Measurements from ENCODE around the gene ERG.

ERG gene

GRCh38 chr21:38499296-38499695 lies 1.0 kb upstream of the ERG start:
- no peak for DNase-seq (ENCODE audit: low read depth in 2 of 2)

- no peak for DNase-seq (ENCODE audit: low read depth in 2 of 2)
These were observed 2.1 kb downstream of the ERG start for GRCh38 chr21:38496224-38496623.

- no peak for DNase-seq (ENCODE audit: low read depth in 2 of 2)
These were observed 2.6 kb downstream of the ERG start for GRCh38 chr21:38495696-38496095.

GRCh38 chr21:38495242-38495641 lies 3.0 kb downstream of the ERG start:
- no peak for DNase-seq (ENCODE audit: low read depth in 2 of 2)

- DNase-seq (ENCODE audit: low read depth in 2 of 2): no peak
These were observed 3.6 kb downstream of the ERG start for GRCh38 chr21:38494703-38495102.

GRCh38 chr21:38494251-38494642 lies 4.0 kb downstream of the ERG start:
- DNase-seq (ENCODE audit: low read depth in 2 of 2): no peak

GRCh38 chr21:38493549-38494250 lies 4.6 kb downstream of the ERG start:
- no peak for DNase-seq (ENCODE audit: low read depth in 2 of 2)

GRCh38 chr21:38492007-38492406 lies 6.3 kb downstream of the ERG start:
- DNase-seq (ENCODE audit: low read depth in 2 of 2): no peak

GRCh38 chr21:38491536-38491935 lies 6.7 kb downstream of the ERG start:
- no peak for DNase-seq (ENCODE audit: low read depth in 2 of 2)

- no peak for DNase-seq (ENCODE audit: low read depth in 2 of 2)
These were observed 7.8 kb downstream of the ERG start for GRCh38 chr21:38490411-38491020.

- no peak for DNase-seq (ENCODE audit: low read depth in 2 of 2)
These were observed 8.5 kb downstream of the ERG start for GRCh38 chr21:38489729-38490128.

- no peak for DNase-seq (ENCODE audit: low read depth in 2 of 2)
These were observed 9.0 kb downstream of the ERG start for GRCh38 chr21:38489271-38489652.

GRCh38 chr21:38488640-38489270 lies 9.5 kb downstream of the ERG start:
- DNase-seq (ENCODE audit: low read depth in 2 of 2): no peak

- DNase-seq (ENCODE audit: low read depth in 2 of 2): no peak
These were observed 10.2 kb downstream of the ERG start for GRCh38 chr21:38487901-38488639.

GRCh38 chr21:38486706-38487105 lies 11.6 kb downstream of the ERG start:
- no peak for DNase-seq (ENCODE audit: low read depth in 2 of 2)

- no peak for DNase-seq (ENCODE audit: low read depth in 2 of 2)
These were observed 12.1 kb downstream of the ERG start for GRCh38 chr21:38486221-38486620.

GRCh38 chr21:38479641-38480525 lies 18.4 kb downstream of the ERG start:
- DNase-seq (ENCODE audit: low read depth in 2 of 2): no peak

- no peak for DNase-seq (ENCODE audit: low read depth in 2 of 2)
These were observed 19.5 kb downstream of the ERG start for GRCh38 chr21:38478782-38479181.

- no peak for DNase-seq (ENCODE audit: low read depth in 2 of 2)
These were observed 21.1 kb downstream of the ERG start for GRCh38 chr21:38477226-38477625.

- DNase-seq (ENCODE audit: low read depth in 2 of 2): no peak
These were observed 21.9 kb downstream of the ERG start for GRCh38 chr21:38476385-38476784.

- DNase-seq (ENCODE audit: low read depth in 2 of 2): no peak
These were observed 22.8 kb downstream of the ERG start for GRCh38 chr21:38475519-38475918.

- no peak for DNase-seq (ENCODE audit: low read depth in 2 of 2)
These were observed 23.5 kb downstream of the ERG start for GRCh38 chr21:38474796-38475195.

All from stimulated activated CD4-positive, alpha-beta T cell treated with anti-CD3 and anti-CD28 coated beads, Interleukin-4, amount 100 ng/mL, for 48 hours (primary cell).